DMS 273 (cell line): ENCODE results near the gene GLI3.

ENCODE experiments used
- DNase-seq: peaks from one replicate; lab custom pipeline; 2025; ENCODE audit not compliant: unreplicated experiment; lab: John Stamatoyannopoulos, UW

Gene GLI3

DNA sequence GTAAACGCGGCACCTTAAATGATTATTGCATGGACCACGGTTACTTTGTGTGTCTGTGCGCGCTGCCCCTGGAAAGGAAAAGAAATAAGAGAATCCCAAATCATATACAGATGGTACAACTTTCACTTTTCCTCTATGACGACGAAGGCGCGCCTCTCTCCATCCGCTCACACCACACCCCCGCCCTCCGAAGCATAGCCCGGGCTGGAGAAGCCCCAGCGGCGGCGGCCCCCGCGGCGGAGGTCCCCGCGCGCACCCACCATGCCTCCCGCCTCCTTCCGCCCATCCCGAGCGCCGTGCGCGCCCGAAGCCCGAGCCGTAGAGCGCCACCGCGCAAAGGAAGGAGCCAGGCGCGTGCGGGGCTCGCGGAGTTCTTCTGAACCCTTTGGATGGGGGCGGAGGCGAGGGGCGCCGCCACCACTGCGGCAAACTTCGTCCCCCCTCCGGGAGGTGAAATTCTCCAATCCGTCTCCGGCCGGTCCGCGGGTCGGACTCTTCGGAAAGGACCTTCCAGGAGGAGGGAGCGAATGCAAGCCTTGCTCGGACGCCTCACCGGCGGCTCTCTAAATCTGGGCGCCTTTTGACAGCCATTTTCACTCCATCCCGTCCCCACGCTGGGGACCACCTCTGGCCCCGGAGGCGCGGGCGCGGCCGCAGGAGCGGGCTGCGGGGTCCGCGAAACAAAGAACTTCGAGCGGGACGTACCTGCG, 588 bp downstream of the GLI3 start:
- DNase-seq, result peak; percentile 66

DNA sequence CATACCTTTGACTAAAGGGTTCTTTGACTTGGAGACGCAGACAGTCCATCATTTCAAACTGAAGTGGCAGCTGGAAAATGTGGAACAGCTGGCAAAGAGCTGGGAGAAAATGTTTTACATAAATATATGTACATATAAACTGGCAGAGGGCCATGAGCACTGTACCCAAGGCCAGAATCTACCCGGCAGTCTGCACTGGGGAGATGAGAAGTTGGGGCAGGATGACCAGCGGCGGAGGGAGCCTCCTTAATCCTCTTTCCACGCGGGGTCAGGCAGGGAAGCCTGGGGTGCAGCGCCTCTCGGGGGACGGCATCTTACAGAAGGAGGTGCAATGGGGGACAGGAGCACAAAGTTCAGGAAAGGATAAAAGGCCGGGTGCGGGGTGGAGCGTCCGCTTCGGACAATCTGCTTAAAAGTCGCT, 1.3 kb downstream of the GLI3 start:
- DNase-seq, result peak; percentile 46

DNA sequence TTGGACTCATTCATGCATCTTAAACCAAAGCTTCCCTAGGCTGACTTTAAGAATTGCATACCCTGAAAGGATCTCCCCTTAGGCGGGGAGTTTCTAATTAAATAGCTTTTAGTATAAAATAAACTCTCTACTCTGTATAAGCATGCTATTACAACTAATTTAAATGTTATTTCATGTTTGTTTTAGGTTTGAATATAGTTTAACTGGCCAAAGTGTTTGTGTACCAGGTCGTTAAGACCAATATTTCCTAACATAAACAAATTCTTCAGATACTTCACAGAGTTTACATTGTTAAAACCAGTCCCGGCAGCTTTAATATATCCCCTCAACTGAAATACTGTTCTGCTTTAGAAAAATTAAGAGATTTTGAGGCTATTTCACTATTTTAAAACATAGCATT, 2.3 kb downstream of the GLI3 start:
- DNase-seq, result no peak

DNA sequence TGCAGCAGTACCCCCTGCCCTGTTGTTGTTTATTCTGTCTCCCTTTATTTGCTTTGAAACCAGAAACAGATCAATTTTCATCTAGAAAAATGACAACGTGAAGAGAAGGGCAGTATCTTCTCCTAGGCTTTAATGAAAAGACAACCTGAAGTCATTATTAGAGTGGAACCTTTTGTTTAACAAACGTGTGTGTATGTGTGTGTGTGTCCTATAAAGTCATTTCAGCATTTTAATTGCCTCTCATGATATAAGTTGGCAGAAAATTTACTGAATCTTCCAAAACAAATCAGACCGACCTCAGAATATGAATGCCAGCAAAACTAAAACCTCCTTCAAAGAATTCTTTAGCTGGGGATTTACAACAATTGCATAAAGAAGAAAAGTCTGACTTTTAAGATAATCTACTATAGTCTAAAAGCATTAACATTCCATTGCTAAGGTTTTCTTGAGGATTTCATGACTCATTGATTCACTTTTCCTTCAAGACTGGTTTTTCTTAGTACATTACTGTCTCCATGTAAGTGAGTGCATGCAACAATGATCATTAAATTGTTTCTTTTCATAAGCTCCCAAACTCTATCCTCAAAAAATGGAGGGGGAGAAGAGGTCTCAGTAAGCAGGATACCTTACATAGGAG, 3.2 kb downstream of the GLI3 start:
- no peak for DNase-seq

DNA sequence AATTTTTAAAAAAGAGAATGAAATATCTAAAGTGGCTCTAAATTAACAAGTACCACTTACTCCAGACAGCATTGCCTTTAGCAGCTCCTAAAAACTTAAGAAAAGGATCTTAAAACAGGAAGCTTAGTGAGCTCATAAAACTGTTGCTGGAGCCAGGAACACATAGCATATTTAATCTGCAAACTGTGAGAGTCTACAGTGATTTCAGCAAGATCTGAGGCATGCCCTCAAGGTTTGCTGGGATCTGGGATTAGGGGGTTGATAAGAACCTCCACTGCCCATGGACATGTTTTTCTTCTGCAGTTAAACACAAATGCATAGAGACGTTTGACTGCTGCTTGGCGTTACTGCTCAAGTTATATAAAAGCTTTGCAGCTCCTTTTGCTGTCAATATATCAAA, 3.8 kb downstream of the GLI3 start:
- DNase-seq, result no peak

DNA sequence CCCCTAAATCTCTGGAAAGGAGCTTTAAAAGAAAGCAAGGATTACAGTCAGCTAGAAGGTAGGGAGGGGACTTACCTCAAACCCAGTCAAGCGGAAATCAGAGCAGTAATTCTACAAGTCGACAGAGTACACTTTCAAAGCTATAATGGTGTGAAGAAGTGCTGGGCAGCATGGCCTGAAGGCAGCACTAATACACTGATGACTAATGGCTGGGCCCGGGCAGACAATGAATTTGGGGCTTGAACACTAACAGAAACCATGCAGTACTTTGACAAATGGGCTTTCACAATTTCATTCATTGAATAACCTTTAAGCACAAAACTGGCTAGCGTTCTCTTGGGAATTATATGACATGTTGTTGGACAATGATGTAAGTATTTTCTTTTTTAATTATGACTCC, 4.7 kb downstream of the GLI3 start:
- DNase-seq, result no peak

DNA sequence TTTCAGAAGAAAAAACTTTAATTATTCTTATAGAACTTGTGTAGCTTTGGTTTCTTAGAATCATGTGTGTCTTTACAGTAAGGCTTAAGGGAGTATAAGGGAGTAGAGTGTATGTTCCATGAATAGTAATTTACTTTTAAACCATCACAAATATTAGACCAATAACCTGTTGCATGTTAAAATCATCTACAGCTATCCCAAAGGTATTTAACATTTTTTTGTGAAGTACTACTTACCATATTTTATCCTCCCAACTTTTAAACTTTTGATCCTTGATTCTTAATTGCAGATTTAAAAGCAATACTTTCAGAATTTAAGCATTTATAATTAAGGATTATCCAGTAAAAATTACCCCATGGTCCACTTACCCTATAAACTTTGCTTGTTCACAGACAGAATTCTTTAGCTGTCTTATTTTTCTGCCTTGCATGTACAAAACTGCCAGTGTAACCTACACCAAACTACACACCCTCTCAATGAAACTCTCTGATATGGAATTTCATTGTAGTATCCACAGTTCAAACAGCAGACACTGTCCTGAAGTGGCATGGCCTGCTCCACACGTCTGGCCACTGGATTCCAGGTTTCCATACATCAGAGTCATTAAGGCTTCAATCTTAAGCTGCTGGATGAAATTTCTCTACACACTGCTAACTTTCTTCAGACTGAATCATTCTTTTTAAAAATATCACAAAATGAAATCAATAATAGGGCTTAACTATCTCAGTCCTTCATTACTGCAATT, 5.8 kb downstream of the GLI3 start:
- DNase-seq, result no peak

DNA sequence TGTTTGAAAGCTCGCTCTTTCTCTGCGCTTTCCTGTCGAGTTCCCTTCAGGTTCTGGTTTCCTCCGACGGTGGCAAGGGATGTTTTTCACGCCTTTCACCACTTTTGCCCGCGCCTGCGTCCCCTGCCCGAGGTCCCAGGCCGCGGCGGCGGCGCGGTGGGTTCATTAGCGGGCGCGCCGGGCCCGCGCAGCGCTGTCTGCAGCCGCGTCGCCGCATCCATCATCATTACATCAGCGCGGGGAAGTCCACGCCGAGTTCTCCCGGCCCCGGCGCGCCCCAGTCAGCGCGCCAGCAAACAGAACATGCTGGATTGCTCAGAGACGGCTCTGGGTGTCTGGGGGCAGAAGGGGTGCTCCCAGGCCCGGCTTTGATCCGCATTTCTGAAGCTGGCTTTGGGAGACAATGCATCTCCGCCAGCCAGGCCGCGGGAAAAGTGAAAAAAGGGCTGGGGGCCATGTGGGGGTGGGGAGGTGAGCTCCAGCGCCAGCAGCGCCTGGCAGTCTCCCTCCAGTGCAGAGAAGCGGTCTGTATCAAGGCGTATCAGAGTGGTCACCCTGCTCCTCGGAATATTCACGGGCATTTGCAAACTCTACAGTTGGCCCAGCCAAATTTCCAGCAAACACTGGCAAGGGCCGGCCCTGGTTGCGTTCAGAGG, 8.9 kb downstream of the GLI3 start:
- no peak for DNase-seq

DNA sequence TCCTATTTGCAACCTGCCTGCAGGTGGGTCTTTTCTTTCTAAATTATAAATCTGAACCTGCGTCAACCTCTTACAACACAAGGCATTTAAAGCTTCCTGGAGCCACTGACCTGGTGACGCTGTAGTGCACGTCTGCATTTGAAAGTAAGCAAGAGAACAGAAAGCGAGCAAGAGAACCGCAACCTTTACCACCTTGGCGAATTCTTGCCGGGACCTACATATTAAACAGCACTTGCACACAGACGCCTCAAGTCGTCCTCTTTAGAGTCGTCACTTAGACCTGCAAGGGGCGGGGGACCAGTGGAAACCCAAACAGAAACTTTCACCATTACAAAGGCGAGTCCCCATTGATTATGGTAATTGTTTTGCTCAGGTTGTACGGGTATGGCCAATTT, 9.5 kb downstream of the GLI3 start:
- no peak for DNase-seq

DNA sequence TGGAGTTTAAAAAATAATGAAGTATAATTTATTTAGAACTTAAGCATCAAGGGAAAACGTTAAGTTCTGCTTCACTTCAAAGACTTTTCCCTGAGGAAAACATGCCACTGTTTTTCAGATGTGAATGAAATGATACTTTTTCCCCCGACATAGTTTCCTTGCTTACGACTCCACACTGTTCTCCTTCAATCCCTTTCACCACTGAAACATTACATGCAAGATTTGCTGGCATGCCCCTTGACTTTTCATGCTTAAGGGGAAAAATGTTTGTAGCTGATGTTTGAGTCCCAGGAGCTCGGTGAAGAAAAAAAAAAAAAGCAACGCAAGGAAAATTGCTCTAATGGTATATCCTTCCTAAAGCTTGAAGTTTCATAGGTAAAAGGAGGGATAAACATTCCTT, 10.0 kb downstream of the GLI3 start:
- no peak for DNase-seq

DNA sequence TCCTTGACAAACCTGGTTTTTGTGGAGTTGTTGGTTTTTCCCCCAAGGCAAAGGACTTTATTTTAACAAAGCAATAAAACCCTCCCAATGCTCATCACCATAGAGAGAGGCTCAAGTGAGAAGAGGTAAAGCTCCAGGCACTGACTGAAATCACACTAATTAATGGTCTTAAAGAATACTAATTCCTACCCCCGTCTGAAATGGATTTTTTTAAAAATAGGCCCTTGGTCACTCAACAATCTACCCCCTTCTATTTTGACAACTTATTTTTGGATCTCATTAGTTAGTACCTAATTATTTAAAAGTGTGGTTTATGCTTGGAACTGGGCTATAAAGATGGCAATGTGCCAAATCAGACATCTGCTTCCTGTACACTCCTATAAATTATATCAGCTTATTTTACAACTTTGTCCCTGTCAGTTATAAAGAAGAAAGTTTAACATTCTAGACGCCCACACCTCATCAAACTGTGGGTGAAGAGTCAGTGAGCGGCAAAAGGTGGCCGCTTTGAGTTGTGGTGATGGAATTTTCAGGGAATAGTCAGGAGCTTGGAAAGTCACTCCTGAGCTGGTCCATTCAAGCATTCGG, 10.6 kb downstream of the GLI3 start:
- DNase-seq, result peak; percentile 27

DNA sequence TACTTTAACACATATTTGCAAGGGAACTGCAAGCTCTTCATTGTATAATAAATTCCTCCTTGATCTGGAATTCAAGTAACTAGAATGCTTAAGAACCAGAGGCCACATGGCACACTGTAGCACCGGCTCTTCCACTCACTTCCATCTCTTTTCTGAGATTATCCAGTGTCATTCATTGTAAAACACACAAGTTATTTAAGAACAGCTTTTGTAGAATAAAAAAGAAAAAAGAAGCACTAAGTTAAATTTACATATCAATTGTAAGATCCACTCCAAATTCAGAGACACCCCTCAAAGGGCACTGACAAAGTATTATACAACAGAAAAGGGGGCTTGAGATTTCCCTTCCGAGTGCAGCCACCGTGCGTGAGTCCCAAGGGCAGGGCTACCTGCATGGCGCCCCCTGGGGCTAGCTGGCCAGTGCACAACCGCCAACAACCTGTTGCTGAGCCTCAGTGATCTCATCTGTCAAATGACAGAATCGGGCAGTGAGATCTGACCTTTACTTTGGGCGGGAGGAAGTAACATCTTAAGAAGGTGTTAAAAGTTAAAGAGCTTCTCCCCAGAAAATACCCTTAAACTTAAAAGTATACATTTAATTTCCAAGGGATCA, 12.5 kb downstream of the GLI3 start:
- DNase-seq, result no peak

DNA sequence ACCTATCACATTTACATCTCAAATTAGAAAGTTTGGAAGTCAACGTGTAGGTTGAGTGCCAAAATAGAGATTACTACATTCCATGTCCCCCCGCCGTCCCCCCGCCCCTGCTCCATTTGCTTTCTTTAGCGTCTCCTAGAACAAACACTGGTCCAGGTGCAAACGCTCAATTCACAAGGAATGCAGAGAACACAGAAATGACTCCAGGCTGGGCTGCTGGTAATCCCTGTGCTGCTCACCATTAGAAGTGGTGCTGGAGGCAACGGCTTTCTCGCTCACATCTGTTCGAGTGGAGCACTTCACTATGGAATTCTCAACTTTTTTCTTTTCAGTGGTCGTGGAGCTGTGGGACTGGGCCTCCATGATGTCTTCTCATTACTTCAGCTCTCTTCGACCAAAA, 14.1 kb downstream of the GLI3 start:
- DNase-seq, result no peak

DNA sequence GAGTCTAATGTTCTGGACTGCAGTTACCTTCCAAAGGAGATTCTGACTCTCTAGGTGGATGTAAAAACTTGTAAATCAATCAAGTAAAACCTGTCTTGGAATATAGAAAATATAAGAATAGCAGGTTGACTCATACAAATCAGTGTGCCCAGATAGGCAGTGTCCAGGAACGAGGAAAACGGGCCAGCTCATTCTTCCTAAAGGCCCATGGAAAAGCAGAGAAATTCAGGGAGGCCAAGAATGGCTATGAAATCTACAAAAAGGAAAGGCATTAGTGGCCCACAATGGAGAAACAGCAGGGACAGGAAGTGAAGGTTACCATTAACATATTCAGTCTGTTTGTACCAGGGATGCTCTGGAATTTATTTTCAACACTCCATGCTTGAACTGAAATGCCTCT, 14.9 kb downstream of the GLI3 start:
- DNase-seq, result no peak

DNA sequence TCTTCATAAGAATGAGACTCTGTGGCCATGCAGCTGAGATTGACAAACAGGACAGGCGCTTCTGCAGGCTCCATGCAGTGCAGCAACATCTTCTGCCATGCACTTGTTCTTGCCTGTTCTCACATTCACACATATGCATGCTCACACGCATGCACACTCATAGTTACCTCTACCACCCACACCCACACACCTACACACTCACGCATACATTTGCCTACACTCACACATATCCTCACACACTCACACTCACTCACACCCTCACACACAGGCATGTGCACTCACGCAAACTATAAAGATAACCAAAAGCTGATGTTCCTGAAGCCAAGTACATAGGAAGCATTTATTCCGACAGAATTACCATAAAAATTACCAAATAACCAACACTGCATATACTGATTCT, 15.7 kb downstream of the GLI3 start:
- DNase-seq, result no peak

DNA sequence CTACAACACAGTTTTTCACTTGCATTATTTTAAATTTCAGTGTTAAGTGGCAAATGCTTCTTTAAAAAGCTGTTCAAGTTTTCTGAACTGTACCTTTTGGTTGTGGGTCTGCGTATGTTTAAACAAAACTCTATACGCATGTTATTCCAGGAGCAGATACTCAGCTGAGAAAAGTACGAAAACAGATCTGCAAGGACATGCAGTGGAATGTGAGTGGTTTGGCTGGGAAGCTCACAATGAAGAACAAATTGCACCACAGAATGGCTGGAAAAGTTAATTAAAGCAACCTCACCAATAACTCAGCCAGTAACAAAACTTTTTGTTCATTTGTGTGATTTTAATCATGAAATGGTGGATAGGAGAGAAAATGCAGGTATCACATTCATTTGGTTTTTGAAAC, 17.6 kb downstream of the GLI3 start:
- DNase-seq, result no peak

DNA sequence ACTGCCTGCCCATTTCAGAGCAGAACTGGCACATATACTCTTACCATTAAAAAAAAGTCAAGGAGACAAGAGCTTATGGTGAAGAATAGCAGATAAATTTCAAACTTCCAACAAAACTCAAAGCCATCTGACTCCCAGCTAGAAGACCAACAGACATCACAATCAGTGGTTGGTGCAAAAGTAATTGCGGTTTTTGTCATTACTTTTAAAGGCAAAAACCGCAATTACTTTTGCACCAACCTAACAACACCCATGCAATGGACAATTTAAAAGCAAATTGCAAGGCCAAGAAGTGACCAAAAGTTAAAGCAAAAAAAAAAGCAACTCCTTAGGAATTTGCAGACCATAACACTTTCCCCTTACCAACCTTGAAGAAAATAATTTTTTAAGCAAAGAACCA, 18.8 kb downstream of the GLI3 start:
- no peak for DNase-seq

DNA sequence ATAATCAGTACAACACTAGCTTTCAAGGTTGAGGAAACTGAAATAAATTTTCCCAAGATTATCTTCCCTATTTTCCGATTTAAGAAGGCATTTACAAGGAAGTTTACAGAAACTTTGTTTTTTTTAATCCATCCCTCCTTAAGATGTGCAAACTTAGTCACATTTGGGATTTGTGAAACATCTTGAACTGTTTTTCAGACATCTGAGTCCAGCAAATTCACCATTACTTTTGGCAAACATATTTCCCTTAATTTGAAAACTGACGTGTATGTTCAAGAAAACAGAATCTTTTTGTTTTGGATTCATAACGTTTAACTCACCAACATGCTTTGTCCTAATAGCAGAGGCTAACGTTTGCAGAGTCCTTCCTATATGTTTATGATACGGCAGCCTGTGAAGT, 19.5 kb downstream of the GLI3 start:
- DNase-seq, result no peak

DNA sequence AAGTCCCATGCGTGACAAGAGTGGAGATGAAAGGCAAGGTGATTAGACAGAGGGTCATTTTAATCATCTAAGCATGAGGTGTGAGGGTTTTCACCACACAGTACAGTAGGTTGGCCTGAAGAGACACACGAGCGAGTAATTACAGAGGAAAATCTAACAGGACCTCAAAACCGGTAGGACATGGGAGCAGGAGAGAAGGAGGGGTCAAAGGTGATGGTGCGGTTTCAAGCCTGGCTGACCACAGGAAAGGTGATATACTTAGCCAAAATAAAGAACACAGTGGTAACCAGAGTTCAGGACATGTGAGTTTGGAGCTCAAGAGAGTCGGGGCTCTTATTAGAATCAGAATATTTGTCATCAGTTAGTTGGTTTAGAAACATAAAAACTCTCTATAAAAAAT, 20.0 kb downstream of the GLI3 start:
- no peak for DNase-seq

DNA sequence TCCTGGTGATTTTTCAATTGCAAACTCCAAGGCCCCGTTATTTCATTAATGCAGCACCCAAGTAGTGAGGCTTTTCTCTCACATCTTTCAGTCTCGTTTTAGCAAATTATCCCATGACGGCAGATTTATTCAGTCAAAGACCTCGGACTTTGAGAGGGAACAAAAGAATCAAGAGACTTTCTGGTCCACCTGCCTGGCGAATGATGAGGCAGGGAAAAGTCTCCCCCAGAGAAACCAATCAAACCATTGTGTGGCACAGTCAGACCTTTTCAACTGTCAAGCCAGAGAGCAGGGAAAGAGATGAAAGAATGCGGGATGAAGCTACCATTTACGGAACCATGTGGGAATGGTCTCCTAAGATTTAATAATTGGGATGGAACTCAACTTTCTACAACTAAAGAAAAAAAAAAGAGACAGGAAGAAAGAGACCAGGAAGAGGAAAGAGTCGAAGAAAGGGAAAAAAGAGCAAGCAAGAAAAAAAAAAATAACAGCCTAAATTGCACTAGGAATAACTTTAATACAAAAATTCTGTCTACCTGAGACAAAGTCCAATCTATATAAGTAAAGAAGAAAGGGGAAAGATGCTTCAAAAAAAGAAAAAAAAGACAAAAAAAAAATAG, 22.8 kb downstream of the GLI3 start:
- no peak for DNase-seq

DNA sequence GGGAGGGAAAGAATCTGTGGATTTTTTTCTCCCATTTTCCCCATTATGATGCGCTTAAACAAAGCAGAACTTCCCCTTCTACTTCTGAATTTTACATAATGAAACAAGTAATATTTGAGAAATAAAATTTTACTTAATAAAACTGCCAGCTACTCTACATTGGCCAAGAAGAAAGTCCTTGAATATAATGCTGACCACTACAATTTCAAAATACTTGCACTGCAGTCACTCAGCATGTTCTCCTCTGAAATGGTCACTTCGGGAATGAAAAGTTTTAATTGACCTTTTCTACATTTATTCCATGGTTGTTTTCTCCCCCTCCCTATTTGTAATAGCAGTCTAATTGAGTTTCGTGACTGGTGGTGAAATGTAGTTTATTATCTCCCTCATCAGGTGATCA, 23.9 kb downstream of the GLI3 start:
- no peak for DNase-seq
